SH-SY5Y (cell line): ENCODE measurements around the gene CNTLN.

Source experiments
- GATA2 ChIP-seq: IDR thresholded peaks from 2 replicates; pipeline ENCODE4 v1.6.1; 2011; ENCODE audit warnings: mild to moderate bottlenecking, low read depth, low read length
- GATA3 ChIP-seq: IDR thresholded peaks from 2 replicates; pipeline ENCODE4 v1.6.1; 2011; ENCODE audit warnings: low read depth, mild to moderate bottlenecking, low read length, moderate library complexity

GRCh38 chr9:17488662-17489061 lies 353.8 kb downstream of the CNTLN start:
- TF ChIP-seq GATA2 (no peak), GATA3 (no peak)
